Stimulated activated CD8-positive, alpha-beta memory T cell treated with anti-CD3 and anti-CD28 coated beads, Interleukin-4, amount 100 ng/mL, for 24 hours (primary cell): ENCODE results near the gene CCL22.
"Not testable (repeated sequence)": the region's sequence is repeated elsewhere in the genome, so short reads cannot be mapped to it uniquely, and the experiment has no call there.

ENCODE experiments used
- DNase-seq: peaks from one replicate; pipeline ENCODE4 v3.0.0-alpha.2; 2020; ENCODE audit warnings: low read depth

The CCL22 gene, protein sequence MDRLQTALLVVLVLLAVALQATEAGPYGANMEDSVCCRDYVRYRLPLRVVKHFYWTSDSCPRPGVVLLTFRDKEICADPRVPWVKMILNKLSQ

DNA sequence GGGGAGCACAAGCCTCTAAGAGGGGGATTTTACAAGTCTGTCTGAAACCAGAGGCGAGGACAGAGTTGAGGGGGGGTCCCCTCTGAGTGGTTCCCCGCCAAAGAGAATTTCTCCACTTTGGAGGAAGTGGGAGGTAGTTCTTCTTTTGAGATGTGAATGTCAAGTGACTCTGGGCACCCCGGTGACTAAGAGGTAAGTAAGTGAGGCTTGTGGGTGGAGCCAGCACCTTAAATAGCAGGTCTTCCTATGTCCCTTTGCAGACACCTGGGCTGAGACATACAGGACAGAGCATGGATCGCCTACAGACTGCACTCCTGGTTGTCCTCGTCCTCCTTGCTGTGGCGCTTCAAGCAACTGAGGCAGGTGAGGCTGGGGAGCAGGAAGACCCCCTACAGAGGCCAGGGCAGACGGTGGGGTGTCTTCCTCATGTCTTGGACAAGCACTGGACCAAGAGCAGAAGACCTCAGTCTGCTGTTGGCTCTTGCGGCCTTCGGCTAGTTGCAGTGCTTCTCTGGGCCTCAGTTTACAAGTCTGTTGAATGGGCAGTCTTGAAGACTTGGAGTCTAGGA is at the start of gene CCL22:
CCL22 (plus strand) TSS at position 257 of the 569 bp plus-strand sequence; CDS start at position 291, 34 bp downstream.
- no peak for DNase-seq

DNA sequence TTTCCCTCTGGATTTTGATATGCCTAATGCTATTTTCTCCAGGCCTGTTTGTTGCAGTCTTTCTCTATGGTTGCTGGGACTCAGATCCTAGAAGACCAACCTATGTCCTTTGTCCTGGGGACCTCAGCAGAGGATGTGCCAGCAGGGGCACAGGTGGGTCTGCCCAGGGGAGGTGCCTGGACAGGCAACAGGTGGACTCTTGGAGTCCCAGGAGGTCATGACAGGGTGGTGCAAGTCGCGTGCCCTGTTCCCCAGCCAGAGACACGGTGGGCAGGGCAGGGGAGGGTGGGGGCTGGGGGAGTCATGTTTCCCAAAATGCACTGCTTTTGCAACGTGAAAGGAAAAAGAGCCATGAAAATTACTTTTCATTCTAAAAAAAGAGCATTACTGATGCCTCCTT is 47.8 kb upstream of the CCL22 start:
- no peak for DNase-seq

DNA sequence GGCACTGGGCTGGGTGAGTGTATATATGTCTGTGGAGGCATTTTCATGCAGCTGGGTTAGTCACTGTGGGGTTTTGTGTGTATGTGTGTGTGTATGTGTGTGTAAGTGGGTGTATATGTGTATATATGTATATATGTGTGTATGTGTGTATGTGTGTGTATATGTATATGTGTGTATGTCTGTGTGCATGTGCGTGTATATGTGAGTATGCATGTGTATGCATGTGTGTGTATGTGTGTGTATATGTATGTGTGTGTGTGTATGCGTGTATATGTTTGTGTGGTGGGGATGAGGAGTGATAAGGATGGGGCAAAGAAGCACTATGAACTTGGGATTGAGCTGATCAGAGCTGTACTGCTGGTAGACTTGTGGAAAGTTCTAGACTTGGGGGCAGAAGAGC is 45.1 kb upstream of the CCL22 start:
- DNase-seq = no peak

DNA sequence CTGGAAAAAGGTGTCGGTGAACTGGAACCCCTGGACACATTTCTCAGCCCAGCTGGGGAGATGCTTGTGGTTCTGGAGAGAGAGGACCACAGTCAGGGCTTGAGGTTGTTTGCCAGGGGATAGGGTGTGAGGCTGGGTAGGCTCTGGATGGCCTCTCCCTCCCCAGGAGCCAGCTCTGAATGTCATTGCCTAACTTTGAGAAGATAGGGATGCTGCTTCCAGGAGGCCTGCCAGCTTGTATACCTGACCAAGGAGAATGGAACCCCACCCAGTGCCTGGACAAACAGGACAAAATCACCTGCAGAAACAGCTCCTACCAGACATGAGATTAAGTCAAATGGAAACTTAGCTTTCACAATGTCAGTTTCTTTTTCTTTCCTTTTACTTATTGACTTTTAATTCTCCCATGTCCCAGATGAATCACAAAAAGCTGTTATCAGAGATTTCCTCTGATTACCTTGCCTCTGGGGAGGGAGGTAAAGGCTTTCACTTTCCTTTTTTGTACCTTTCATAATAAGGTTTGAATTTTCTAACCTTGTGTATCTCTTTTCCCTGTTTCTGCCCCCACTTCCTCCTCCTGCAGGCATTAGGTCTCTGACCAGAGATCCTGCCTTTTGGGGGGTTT is 44.3 kb upstream of the CCL22 start:
- no peak for DNase-seq

DNA sequence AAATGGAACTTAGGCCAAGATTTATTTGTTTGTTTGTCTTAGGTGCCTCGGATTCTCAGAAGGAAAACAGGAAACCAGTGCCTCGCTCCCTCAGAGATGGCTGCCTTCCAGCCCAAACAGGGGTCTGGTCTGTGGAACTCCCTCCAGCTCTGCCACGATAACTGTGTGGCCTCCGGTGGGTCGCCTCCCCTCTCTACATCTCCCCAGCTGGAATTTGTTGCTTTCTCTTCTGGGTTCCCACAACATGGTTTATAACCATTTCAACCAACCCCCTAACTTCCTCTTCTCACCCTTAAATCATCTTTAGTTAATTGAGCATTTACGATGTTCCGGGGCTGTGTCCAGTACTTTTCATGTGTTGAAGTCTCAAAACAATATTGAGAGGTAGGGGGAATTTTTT is 43.2 kb upstream of the CCL22 start:
- DNase-seq = no peak

DNA sequence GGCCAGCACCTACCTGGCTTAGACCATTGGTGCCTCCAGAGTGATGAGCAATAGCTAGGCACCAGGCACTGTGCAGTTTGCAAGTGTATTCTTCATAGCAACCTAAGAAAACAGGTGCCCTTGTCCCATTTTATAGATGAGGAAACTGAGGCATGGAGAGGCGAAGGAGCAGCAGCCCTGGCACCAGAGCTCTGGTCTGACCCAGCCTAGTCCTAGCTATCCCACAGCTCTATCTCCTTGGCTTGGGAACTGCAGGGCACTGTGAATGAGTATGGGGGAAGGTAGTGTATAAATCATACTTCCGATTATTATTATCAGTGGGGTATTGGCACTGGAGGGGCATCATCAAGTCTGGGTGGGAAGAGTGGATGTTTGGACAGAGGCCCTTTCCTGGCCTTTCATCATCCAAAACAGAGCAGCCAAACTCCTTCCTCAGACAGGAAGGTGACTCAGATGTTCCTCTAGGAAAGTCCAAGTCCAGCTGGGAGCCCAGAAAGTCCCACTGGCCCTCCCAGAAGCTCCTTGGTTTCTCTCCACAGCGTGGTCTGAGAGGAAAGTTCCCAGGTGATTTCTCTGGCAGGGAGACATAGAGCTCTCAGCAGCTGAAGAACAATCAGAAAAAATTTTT is 42.1 kb upstream of the CCL22 start:
- no peak for DNase-seq

DNA sequence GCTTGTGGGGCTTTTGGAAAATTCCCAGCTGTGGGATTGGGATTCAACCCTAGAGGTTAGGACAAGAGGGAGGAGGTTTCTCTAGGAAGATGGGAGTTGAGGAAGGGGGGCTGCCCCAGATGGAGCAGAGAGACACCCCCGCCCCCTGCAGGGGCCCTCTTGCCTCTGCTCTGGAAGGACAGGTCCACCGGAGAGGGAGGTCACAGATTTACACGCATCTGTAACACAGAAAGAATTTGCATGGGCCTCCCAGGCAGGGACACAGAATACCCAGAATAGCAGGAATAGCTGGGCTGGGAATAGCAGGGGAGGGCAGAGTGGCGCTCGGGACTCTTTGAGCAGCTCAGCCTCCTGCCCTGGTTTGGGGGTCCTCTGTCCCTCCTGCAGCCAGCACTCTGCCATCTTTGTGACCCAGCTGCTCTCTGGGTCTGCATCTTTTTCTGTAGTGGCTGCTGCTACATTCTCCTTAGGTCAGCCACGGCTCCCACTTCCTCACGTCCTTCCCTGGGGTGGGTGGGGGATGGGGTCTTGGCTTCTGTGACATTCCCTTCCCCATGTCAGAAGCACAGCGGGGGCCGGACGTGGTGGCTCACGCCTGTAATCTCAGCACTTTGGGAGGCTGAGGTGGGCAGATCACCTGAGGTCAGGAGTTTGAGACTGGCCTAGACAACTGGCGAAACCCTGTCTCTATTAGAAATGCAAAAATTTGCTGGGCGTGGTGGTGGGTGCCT is 40.2 kb upstream of the CCL22 start:
- DNase-seq = no peak

DNA sequence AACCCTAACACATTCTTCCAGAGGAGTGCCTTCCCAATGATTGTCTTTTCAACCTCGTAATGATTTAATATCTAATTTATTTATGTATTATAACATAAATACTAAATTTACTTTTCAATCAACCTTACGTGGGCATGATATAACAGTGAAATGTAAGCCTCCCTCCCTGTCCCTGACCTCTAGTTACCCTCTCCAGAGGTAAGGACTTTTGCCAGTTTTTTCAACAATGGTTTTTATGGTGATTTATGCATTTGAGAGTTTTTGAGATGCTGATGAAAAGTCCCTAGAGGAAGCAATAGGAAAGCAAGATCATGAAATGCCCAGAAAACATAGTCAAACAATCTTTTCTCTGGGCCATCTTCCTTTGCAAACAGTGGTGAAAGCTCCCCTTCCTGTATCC is 38.9 kb upstream of the CCL22 start:
- DNase-seq = no peak

DNA sequence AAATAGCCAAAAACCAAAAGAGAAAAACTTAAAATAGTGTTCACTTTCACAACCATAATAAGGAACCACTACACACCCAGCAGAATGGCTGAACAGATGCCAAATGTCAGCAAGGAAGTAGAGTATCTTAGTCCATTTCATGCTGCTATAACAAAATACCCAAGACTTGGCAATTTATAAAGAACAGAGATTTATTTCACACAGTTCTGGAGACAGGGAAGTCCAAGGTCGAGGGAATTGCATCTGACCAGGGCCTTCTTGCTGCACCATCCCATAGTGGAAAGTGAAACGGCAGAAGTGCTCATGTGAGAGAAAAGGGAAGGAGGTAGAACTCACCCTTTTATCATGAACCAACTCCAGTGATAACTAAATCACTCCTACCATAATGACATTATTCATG is 33.8 kb upstream of the CCL22 start:
- DNase-seq = no peak

DNA sequence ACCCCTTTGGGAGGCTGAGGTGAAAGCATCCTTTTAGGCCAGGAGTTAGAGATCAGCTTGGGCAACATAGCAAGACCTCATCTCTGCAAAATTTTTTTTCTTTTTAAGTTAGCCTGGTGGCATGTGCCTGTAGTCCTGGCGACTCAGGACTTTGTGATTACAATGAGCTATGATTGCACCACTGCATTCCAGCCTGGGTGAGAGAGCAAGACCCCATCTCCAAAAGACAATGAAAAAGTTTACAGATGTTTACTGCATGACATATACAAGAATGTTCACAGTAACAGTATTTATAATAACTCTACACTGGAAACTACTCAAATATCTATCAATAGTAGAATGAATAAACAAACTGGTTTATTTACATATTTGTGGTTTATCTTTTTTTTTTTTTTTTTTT is 33.1 kb upstream of the CCL22 start:
- DNase-seq = no peak

DNA sequence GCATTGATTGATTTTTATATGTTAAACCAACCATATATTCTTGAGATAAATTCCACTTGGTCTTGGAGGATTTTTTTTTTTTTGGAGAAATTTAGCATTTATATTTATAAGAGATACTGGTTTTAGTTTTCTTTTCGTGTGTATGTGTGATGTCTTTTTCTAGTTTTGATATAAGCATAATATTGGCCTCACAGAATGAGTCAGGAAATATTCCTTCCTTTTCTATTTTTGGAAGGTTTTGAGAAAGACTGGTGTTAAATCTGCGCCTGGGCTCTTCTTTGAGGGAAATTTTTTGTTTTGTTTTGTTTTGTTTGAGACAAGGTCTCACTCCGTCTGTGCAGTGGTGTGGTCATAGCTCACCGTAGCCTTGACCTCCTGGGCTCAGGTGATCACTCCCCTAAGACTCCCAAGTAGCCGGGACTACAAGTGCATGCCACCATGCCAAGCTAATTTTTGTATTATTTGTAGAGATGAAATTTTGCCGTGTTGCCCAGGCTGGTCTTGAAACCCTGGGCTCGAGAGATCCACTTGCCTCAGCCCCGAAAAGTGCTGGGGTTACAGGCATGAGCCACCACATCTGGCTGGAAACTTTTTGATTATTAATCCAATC is 28.8 kb upstream of the CCL22 start:
- no peak for DNase-seq

DNA sequence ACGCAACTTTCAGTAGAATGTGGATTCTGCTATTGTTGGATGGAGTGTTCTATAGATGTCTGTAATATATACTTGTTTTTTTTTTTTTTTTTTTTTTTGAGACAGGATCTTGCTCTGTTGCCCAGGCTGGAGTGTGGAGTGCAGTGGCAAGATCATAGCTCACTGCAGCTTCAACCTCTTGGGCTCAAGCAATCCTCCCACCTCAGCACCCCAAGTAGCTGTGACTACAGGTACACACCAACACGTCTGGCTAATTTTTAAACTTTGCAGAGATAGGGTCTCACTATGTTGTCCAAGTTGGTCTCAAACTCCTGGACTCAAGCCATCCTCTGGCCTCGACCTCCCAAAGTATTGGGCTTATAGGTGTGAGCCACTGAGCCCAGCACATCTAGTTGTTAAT is 27.2 kb upstream of the CCL22 start:
- no peak for DNase-seq

DNA sequence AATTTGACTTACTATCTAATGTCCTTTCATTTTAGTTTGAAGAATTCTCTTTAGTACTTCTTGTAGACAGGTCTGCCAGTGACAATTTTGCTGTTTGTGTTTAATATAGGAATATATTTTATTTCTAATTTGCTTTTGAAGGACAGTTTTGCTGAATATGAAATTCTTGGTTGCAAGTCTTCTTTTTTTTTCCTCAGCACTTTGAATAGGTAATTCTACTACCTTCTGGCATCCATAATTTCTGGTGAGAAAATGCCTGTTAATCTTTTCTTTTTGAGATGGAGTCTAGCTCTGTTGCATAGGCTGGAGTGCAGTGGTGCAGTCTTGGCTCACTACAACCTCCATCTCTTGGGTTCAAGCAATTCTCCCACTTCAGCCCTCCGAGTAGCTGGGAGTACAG is 25.2 kb upstream of the CCL22 start:
- no peak for DNase-seq

DNA sequence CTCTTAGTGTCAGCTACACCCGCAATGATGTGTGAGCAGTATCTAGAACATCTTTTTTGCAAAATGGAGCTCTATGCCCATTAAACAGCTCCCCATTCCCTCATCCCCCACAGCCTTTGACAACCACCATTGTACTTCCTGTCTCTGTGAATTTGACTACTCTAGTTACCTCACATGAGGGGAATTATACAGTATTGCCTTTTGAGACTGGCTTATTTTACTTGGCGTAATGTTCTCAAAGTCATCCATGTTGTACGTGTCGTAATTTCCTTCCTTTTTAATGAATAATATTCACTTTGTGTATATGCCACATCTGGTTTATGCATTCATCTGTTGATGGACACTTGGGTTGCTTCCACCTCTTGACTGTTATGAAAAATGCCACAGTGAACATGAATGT is 23.2 kb upstream of the CCL22 start:
- no peak for DNase-seq

DNA sequence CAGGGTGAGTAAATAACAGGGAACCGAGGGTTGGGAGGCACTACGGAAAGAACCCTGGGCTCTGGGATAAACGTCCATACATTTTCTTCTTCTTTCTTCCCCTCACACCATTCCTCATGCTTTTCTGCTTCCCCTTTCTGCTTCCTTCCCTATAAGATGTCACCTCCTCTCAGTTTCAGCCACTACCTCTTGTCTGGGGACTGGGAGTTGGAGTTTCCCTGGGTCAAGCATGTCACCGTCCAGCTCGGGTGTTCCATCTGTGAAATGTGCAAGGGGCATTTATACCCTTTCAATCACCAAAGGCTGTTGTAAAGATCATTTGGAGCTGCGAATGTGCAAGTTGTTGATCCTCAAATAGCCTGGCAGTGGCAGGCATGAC is 17.5 kb upstream of the CCL22 start:
- no peak for DNase-seq

DNA sequence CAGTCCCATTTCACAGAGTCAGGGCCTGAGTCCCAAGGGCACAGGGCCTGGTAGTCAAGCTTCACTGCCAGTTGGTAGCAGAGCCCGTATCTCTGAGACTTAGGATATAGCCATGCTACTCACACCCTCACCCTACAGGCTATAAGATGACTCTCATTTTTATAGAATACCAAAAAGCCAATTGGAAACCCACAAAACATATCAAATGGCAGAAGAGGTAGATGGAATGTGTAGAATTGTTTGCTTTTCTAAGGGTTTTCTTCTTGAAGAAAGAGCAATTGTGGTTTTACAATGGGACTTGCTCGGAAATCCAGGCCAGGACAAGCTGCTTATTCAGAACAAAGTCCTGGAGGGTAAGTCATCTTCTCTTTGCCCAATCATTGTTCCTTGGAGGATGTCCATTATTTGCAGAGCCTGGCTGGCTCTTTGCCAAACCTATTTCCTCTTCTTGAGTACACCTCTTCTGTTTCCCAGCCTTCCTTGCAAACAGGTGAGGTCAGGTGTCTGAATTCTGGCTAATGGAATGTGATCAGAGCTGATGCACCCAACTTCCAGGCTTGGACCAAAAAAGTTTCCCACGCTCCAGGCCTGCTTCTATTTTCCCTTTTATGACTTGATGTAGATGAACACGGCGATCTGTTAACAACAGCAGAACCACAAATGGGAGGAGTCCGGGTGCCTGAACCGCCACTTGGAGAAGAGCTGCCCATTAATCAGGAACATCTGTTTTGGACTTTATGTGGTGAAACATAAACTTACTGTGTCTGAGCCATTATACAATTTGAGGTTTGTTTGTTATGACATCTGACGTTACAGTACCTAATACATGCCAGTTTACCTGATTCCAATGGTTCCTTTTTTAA is 16.9 kb upstream of the CCL22 start:
- no peak for DNase-seq

DNA sequence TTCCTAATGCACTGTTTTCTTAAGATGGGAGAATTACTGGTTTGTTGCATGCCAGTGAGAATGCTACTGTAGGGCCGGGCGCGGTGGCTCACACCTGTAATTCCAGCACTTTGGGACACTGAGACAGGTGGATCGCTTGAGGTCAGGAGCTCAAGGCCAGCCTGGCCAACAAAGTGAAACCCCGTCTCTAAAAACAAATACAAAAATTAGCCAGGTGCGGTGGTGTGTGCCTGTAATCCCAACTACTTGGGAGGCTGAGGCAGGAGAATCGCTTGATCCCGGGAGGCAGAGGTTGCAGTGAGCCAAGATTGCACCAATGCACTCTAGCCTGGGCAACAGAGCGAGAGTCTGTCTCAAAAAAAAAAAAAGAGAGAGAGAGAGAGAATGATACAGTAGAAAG is 16.0 kb upstream of the CCL22 start:
- not testable (repeated sequence) for DNase-seq

DNA sequence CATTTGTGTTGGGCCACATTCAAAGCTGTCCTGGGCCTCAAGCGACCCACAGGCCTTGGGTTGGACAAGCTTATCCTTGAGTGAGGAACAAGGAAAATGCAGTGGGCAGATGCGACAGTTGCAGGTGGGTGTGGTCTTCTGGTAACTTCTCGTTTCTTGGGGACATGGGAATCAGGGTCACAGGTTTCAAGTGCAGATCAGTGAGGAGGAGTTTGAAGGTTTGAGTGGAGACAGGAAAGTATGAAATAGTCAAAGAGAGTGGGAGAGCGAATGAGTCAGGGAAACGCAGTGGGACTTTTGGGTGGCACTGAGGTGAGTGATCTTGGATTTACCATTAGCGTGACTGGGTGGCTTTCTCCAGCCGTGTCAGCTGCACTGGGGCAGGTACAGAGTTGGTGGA is 15.4 kb upstream of the CCL22 start:
- no peak for DNase-seq

DNA sequence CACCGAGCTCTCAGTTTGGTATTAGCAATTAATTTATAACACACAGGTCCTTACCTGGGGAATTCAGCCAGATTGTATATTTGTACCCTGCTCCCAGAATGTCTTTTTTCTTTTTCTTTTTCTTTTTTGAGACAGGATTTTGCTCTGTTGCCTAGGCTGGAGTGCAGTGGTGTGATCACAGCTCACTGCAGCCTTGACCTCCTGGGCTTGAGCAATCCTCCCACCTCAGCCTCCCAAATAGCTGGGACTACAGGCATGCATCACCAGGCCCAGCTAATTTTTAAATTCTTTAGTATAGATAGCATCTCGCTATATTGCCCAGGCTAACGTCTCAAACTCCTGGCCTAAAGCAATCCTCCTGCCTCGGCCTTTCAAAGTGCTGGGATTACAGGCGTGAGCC is 14.5 kb upstream of the CCL22 start:
- not testable (repeated sequence) for DNase-seq

DNA sequence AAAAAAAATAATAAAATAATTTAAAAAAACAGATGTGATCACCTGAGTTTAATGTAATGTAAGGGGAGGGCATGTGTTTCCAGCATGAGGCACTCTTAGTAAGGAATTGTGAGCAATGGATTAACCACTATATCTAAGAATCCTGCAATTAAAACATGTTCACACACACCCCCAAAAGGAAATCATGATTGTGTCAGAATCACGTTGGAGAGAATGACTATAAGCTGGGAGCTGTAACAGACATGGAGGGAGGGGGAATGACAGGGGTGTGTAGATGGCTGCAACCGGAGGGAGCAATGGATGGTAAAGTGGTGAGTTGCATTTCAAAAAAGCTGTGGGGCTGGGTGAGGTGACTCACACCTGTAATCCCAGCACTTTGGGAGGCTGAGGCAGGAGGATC is 13.6 kb upstream of the CCL22 start:
- DNase-seq = no peak

DNA sequence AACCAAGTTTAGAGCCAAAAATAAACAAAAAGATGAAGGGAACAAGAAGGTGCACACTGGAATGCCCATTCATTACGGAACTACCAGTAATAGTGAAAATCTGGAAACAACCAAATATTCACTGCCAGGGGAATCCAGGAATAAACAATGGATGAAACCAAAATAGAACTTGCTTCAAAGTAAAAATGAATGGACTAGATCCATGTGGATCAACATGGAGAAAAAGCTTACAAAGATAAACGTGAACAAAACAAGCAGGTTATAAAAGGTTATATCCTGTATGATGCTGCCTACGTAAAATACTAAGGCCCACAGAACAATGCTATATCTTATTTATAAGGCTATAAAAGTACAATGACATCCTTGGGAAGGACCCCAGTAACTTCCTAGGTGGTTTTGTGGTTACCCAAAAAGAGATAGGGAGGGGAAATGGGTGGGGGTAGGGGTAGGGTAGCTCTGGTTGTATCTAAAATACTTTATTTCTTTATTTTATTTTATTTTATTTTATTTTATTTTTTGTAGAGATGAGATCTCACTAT is 12.8 kb upstream of the CCL22 start:
- no peak for DNase-seq
